NB4 (cell line): Measurements from ENCODE around the gene SOCS7.

ENCODE experiments used
- DNase-seq: peaks from one replicate; pipeline ENCODE4 v3.0.0; 2010; ENCODE audit warnings: low read depth
- H3K4me3 ChIP-seq: one replicate; pipeline ENCODE4 v1.5.1; 2011; ENCODE audit warnings: mild to moderate bottlenecking, low read depth, low read length, moderate library complexity
- MAX ChIP-seq: IDR thresholded peaks from 2 replicates; pipeline ENCODE4 v1.6.1; 2011; ENCODE audit warnings: low read depth, low read length
- MYC ChIP-seq: IDR thresholded peaks from 2 replicates; pipeline ENCODE4 v1.6.1; 2011; ENCODE audit warnings: low read depth, low read length
- POLR2A ChIP-seq: IDR thresholded peaks from 2 replicates; pipeline ENCODE4 v1.6.1; 2011; ENCODE audit warnings: mild to moderate bottlenecking; ENCODE audit not compliant: insufficient read length; ENCODE audit errors: extremely low read depth
- TF ChIP-seq, protein P1 (sequence below): IDR thresholded peaks from one replicate; pipeline ENCODE4 v1.5.1; 2012; ENCODE audit warnings: low read depth, low read length

SOCS7 gene

DNA sequence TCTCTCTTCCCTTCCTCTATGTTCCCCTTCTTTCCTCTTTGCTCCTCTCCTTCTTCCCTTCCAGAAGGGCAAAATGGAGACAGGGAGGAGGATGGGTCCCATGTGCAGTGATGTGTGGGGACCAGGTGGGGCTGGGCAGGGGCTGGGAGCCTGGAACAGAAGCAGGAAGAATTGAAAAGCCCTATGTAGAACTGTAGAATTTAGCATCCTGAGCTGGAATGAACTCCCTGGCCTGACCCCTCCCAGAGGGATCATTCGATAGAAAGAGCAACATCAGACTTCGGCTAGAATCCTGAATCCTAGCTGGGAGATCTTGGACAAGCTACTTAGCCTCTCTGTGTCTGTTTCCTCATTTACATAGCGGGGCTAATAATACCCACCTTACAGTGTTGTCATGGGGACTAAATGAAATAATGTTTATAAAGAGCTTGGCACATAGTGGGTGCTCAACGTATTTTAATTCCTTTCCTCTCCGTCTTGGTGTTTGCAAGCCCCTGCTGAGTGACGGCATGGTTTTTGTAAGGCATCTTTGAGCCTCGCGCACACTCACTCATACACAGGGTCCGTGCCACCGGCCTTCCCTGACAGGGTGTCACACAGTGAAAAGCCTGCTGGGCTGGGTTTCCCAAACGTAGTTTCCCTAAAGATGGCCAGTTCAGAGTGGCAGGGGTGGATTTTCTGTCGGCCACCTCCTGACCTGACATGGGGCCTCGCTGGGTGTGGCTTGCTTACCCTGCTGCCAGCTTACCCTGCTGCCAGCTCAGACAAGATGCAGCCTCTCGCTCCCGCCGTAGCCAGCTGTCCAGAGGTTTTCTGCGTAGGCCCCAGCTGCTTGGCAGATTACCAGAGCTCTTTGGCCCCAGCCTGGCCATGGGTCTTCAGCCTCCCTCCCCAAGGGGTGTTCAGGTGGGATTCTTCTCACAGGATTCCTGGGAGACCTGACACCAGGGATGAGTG, 70.5 kb downstream of the SOCS7 start:
- DNase-seq = no peak
- no peak for TF ChIP-seq MAX
- no peak for TF ChIP-seq POLR2A
- TF ChIP-seq MYC = no peak
- TF ChIP-seq, protein P1, sequence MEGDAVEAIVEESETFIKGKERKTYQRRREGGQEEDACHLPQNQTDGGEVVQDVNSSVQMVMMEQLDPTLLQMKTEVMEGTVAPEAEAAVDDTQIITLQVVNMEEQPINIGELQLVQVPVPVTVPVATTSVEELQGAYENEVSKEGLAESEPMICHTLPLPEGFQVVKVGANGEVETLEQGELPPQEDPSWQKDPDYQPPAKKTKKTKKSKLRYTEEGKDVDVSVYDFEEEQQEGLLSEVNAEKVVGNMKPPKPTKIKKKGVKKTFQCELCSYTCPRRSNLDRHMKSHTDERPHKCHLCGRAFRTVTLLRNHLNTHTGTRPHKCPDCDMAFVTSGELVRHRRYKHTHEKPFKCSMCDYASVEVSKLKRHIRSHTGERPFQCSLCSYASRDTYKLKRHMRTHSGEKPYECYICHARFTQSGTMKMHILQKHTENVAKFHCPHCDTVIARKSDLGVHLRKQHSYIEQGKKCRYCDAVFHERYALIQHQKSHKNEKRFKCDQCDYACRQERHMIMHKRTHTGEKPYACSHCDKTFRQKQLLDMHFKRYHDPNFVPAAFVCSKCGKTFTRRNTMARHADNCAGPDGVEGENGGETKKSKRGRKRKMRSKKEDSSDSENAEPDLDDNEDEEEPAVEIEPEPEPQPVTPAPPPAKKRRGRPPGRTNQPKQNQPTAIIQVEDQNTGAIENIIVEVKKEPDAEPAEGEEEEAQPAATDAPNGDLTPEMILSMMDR = no peak
- H3K4me3 ChIP-seq = no peak overlapping the region

GRCh38 chr17:38424297-38424972, 72.8 kb downstream of the SOCS7 start:
- DNase-seq = no peak
- TF ChIP-seq MAX = no peak
- TF ChIP-seq MYC = no peak
- TF ChIP-seq POLR2A = no peak
- TF ChIP-seq, protein P1 = no peak
- no peak overlapping the region for H3K4me3 ChIP-seq

DNA sequence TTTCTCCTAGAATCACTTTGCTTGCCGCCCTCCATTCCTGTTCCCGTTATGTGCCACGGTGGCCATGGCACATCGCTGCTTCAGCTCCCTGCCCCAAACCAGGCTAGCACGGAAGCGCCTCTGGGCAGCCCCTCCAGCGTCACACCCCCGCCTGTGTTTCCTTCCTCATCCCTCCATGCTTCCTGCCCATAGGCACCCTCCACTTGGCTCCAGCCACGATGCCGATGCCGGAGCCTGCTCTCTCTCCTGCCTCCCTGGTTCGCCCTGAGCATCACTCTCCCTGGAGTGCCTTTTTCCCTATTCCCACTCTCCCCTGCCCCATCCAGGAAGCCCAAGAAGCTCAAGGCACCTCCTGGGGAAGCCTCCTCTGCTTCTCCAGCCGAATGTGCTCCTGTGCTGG, 73.4 kb downstream of the SOCS7 start:
- no peak for DNase-seq
- no peak overlapping the region for H3K4me3 ChIP-seq
- TF ChIP-seq, protein P1 = no peak
- TF ChIP-seq MAX = no peak
- TF ChIP-seq MYC = no peak
- no peak for TF ChIP-seq POLR2A

- TF ChIP-seq, protein P1 = no peak
- TF ChIP-seq POLR2A = no peak
- no peak for TF ChIP-seq MAX
- no peak for TF ChIP-seq MYC
- H3K4me3 ChIP-seq = no peak overlapping the region
- no peak for DNase-seq
Measured at GRCh38 chr17:38425744-38426143, 74.1 kb downstream of the SOCS7 start.

DNA sequence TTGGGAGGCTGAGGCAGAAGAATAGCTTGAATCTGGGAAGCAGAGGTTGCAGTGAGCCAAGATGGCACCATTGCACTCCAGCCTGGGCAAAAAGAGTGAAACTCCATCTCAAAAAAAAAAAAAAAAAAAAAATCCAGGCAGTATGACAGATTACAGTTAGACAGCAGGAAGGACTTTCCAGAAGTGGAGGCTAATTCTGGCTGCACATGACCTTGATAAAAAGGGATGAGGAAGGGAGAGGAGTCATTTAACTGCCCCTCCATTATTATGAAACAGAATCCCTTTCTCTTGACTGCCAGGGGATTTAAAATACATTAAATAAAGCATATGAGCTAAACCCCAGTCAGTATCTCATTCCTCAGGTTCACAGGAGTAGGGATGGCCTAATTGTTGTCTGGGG, 74.8 kb downstream of the SOCS7 start:
- no peak overlapping the region for H3K4me3 ChIP-seq
- no peak for DNase-seq
- no peak for TF ChIP-seq MYC
- TF ChIP-seq, protein P1 = no peak
- no peak for TF ChIP-seq MAX
- TF ChIP-seq POLR2A = no peak
